Measurements from ENCODE around the gene SRPRA. TPM values are rescaled to one million over a fixed set of nuclear protein-coding genes. Genes with fewer than 3 reads are reported as not detected.

Gene SRPRA
- total RNA-seq, 1 donor from 2014 or later = 120 TPM

DNA sequence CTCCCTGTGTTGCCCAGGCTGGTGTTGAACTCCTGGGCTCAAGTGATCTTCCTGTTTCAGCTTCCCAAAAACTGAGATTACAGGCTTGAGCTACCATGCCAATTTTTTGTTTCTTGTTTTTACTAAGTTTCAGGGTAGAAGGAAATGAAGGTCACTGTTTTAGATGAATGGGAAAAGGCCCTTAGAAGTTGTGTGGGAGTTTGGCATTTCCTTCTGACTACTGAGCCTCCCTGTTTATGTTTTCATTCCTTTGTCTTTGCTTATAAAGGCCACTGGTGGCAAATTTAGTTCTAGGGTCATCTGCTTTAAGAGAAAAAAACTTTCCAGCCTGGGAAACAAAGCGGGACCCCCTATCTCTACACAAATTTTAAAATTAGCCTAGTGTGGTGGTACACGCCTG, 22.1 kb downstream of the SRPRA start:
- TF ChIP-seq, protein P1, sequence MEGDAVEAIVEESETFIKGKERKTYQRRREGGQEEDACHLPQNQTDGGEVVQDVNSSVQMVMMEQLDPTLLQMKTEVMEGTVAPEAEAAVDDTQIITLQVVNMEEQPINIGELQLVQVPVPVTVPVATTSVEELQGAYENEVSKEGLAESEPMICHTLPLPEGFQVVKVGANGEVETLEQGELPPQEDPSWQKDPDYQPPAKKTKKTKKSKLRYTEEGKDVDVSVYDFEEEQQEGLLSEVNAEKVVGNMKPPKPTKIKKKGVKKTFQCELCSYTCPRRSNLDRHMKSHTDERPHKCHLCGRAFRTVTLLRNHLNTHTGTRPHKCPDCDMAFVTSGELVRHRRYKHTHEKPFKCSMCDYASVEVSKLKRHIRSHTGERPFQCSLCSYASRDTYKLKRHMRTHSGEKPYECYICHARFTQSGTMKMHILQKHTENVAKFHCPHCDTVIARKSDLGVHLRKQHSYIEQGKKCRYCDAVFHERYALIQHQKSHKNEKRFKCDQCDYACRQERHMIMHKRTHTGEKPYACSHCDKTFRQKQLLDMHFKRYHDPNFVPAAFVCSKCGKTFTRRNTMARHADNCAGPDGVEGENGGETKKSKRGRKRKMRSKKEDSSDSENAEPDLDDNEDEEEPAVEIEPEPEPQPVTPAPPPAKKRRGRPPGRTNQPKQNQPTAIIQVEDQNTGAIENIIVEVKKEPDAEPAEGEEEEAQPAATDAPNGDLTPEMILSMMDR (IDR thresholded peaks at IDR 0.05) = no peak
- Histone ChIP-seq H3K36me3 (peaks cover 47% of the 10 kb centered on the region), H3K4me3 (no peak overlapping the region), H3K27me3 (no peaks in the 10 kb centered on the region), H3K27ac (no peak overlapping the region), H3K4me1 (no peaks in the 10 kb centered on the region), H3K9me3 (no peaks in the 10 kb centered on the region)
- ATAC-seq (no peak), DNase-seq (no peak)
- intact Hi-C loops (cut with DNase I) = no loop called here

DNA sequence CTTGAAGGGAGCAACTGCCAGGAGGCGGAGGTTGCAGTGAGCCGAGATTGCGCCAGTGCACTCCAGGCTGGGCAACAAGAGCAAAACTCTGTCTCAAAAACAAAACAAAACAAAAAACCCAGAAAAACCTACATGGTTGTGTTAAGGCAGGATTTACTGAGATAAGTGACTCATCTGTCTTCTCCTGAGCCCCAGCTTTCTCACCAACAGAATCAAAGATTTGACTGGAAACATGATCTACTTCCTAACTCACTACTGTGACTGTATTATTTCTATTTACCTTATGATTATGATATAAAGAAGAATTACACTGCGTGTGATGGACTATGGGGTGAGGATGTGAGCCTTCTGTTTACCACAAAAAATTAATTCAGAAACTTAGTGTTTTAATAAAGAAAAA, 35.3 kb downstream of the SRPRA start:
- Histone ChIP-seq H3K9me3 (no peaks in the 10 kb centered on the region), H3K4me1 (no peaks in the 10 kb centered on the region), H3K4me3 (no peak overlapping the region), H3K36me3 (peaks cover 21% of the 10 kb centered on the region), H3K27ac (no peak overlapping the region), H3K27me3 (no peaks in the 10 kb centered on the region)
- DNase-seq (no peak), ATAC-seq (no peak)
- intact Hi-C loops (cut with DNase I) = no loop called here
- TF ChIP-seq, protein P1 (IDR thresholded peaks at IDR 0.05) = no peak

DNA sequence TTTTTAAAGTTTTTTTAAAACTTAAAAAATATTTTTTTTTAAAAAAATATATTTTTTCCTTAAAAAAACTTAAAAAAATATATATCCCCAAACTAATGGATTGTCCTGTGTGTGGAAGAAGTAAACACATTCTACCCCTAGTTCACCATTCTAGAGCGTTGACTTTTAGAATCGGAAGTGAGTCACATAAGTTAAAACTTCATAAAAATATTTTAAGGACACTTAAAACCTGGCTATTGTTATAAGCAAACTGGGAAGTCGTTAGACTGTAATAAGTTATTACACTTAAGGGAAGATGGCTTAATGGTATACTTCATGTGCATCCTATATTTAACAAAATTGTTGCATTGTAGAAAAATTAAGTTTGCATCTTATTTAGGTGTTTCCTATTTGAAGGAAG, 36.0 kb downstream of the SRPRA start:
- Histone ChIP-seq H3K9me3 (no peaks in the 10 kb centered on the region), H3K4me1 (no peaks in the 10 kb centered on the region)

DNA sequence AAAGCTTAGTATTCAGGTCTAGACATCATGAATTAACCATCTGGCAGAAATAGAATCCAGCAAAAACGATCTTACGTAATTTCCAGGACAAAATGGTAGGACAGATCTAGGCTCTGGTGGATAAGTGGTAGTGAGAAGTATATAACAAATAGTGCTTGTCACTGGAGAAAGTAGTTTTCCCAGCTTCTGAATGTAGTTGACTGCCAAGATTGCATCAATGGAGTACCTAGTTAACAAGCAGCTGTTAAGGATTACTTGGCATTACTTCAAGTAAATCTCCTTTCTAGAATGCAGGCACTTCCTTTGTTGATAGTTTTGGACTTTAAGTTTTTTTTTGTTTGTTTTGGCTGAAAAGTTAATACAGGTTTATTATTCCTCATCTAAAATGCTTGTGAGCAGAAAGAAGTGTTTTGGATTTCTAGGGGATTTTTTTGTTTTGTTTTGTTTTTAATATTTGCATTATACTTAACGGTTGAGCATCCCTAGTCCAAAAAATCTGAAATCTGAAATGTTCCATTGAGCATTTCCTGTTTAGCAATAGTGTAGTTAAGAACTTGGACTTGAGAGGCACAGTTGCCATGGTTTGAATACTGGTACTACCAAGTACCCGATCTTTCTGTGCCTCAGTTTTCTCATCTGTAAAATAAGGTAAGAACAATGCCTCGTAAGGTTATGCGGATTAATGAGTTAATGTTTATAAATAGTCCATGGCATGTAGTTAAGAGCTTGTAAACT, 36.8 kb downstream of the SRPRA start:
- TF ChIP-seq, protein P1 (IDR thresholded peaks at IDR 0.05) = no peak
- ATAC-seq (peak; percentile 86), DNase-seq (no peak)
- Histone ChIP-seq H3K4me3 (no peak overlapping the region), H3K36me3 (peaks cover 13% of the 10 kb centered on the region), H3K9me3 (no peaks in the 10 kb centered on the region), H3K27ac (no peak overlapping the region), H3K27me3 (no peaks in the 10 kb centered on the region), H3K4me1 (no peaks in the 10 kb centered on the region)
- intact Hi-C loops (cut with DNase I) = no loop called here

More for the DNA sequence above, 36.0 kb downstream of the SRPRA start:
- Histone ChIP-seq H3K27me3 (no peaks in the 10 kb centered on the region), H3K4me3 (no peak overlapping the region), H3K27ac (no peak overlapping the region), H3K36me3 (peaks cover 14% of the 10 kb centered on the region)
- DNase-seq = no peak
- TF ChIP-seq, protein P1 (IDR thresholded peaks at IDR 0.05) = no peak
- intact Hi-C loops (cut with DNase I) = no loop called here
- ATAC-seq = no peak

DNA sequence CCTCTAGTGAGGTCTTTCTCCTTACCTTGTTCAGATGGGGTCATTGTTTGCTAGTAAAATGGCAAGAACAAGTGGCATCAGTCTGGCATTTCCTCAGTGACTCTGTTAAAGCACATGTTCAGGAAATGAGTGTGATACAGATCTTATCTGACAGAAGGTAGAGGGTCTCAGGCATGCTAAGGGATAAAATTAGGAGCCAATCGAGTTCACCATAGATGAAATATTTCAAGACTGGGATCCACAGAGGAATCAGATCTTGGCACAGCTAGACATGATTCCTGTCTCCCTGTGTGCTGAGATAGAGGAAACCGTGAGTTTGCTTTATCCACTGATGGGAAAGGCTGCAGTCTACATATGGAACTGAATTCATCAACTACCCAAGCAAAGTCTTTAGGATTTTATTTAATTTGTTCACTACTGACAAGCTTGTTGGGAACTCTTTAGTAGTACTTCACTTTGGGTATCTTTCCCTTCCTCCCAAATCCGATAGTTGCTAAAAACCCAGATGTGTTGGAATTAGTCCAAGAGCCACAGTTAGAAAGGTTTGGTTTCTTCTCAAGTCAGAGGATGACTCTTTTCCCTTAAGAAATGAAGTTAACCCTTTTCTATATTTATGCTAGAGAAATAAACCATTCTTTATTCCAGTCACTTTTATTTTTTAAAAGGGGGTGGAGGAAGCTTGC, 38.7 kb downstream of the SRPRA start:
- Histone ChIP-seq H3K27ac (no peak overlapping the region), H3K36me3 (peaks cover 1% of the 10 kb centered on the region), H3K4me3 (no peak overlapping the region), H3K27me3 (no peaks in the 10 kb centered on the region), H3K4me1 (no peaks in the 10 kb centered on the region), H3K9me3 (no peaks in the 10 kb centered on the region)
- ATAC-seq (no peak), DNase-seq (no peak)
- intact Hi-C loops (cut with DNase I) = no loop called here
- TF ChIP-seq, protein P1 (IDR thresholded peaks at IDR 0.05) = no peak

All from upper lobe of right lung (tissue), 1 donor.